Vagina (tissue), 2 donors: ENCODE data around the gene ANKEF1.

Experiments used
- POLR2A ChIP-seq, 2 donors: fragments of 450-650 bp; IDR thresholded peaks; one replicate each; pipeline ENCODE4 v1.6.1; 2017; ENCODE audit warnings: antibody characterized with exemption in 2 of 2, mild to moderate bottlenecking in 2 of 2, moderate library complexity in 2 of 2
- TF ChIP-seq, protein P1 (sequence below), 3 experiments: fragments of 450-650 bp in 2 of 3; fragments of 200-600 bp in 1 of 3; sonication (generic) in 1 of 3; IDR thresholded peaks; one replicate each; pipeline ENCODE4 v1.5.1; 2017 to 2019; ENCODE audit warnings: antibody characterized with exemption in 3 of 3, mild to moderate bottlenecking in 2 of 3, moderate library complexity in 2 of 3

DNA sequence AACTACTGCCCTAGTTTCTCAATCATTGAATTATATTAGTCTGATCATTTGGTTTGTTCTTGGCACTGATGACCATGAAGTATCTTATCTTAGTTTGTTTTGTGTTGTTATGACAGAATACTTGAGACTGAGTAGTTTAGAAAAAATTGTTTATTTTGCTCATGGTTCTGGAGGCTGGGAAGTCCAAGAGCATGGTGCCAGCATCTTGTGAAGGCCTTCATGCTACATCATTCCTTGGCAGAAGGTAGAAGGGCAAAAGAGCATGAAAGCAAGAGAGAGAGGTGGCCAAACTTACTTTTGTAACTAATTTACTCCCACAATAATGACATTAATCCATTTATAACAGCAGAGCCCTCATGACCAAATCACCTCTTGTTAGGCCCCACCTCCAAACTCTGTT lies 40.1 kb upstream of the ANKEF1 start:
- TF ChIP-seq, protein P1, sequence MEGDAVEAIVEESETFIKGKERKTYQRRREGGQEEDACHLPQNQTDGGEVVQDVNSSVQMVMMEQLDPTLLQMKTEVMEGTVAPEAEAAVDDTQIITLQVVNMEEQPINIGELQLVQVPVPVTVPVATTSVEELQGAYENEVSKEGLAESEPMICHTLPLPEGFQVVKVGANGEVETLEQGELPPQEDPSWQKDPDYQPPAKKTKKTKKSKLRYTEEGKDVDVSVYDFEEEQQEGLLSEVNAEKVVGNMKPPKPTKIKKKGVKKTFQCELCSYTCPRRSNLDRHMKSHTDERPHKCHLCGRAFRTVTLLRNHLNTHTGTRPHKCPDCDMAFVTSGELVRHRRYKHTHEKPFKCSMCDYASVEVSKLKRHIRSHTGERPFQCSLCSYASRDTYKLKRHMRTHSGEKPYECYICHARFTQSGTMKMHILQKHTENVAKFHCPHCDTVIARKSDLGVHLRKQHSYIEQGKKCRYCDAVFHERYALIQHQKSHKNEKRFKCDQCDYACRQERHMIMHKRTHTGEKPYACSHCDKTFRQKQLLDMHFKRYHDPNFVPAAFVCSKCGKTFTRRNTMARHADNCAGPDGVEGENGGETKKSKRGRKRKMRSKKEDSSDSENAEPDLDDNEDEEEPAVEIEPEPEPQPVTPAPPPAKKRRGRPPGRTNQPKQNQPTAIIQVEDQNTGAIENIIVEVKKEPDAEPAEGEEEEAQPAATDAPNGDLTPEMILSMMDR (IDR thresholded peaks at IDR 0.05): no peak
- no peak for TF ChIP-seq POLR2A (IDR thresholded peaks at IDR 0.05)
